Measurements from ENCODE around the gene MAGEA3.

Gene MAGEA3

GRCh38 chrX:152738560-152738959 is 40.0 kb downstream of the MAGEA3 start:
- DNase-seq, result no peak

Measured in NCI-H774 (cell line).